Colonic mucosa (tissue), 4 donors: ENCODE data around the gene HECW1. TPM values are rescaled to one million over a fixed set of nuclear protein-coding genes. Genes with fewer than 3 reads are reported as not detected.

ENCODE experiments used
- DNase-seq: peaks from one replicate; pipeline ENCODE4 v3.0.0-alpha.2; 2020
- H3K27ac ChIP-seq: fragments of 200-600 bp; one replicate; pipeline ENCODE4 v1.8.0; 2021
- H3K27me3 ChIP-seq: fragments of 200-600 bp; one replicate; pipeline ENCODE4 v1.8.0; 2021
- H3K36me3 ChIP-seq: fragments of 200-600 bp; one replicate; pipeline ENCODE4 v1.8.0; 2021
- H3K4me1 ChIP-seq: fragments of 200-600 bp; one replicate; pipeline ENCODE4 v1.8.0; 2021; ENCODE audit warnings: mild to moderate bottlenecking
- H3K4me3 ChIP-seq: fragments of 200-600 bp; one replicate; pipeline ENCODE4 v1.8.0; 2021
- H3K9ac ChIP-seq, 2 donors: one replicate each; pipeline ENCODE4 v1.7.0; 2013; ENCODE audit warnings: control low read depth in 2 of 2, low read depth in 2 of 2, low read length in 2 of 2
- H3K9me3 ChIP-seq: fragments of 200-600 bp; one replicate; pipeline ENCODE4 v1.8.0; 2021
- CTCF ChIP-seq: fragments of 200-600 bp; IDR thresholded peaks from one replicate; pipeline ENCODE4 v1.8.0; 2022; ENCODE audit warnings: antibody characterized with exemption, mild to moderate bottlenecking
- intact Hi-C: fragments of 100-400 bp; cut with DNase I; formaldehyde crosslinking; loops from one replicate; pipeline ENCODE4 v1.14.1; 2022
- total RNA-seq, 2 donors: library from RNA; stranded (reverse); fragmentation: NEBNext Ultra II Directional in 1 of 2; extraction: Animal tissue kit (Norgen Biotek cat#: 25700) in 1 of 2; gene quantifications; one replicate each; pipeline ENCODE4 v1.2.1, GENCODE V29; 2021
- donor health status: healthy.
- donor health status: DM: no; HTN: no; CAD: no.
- donor health status: DM: no; HTN: no; CAD: no.

Gene HECW1
- total RNA-seq, 2 donors from 2014 or later: 0.35 to 0.40 TPM

GRCh38 chr7:43175570-43176200, 63.2 kb downstream of the HECW1 start:
- H3K9ac ChIP-seq: no peak overlapping the region
- H3K36me3 ChIP-seq: no peaks in the 10 kb centered on the region
- no peaks in the 10 kb centered on the region for H3K4me1 ChIP-seq
- no peak overlapping the region for H3K27ac ChIP-seq
- no peak overlapping the region for H3K4me3 ChIP-seq
- H3K9me3 ChIP-seq: no peaks in the 10 kb centered on the region
- no peak for DNase-seq
- H3K27me3 ChIP-seq: no peaks in the 10 kb centered on the region
- intact Hi-C loops: no loop called here
- no peak for TF ChIP-seq CTCF

GRCh38 chr7:43179393-43179792, 66.9 kb downstream of the HECW1 start:
- H3K27ac ChIP-seq: no peak overlapping the region
- no peaks in the 10 kb centered on the region for H3K4me1 ChIP-seq
- TF ChIP-seq CTCF: no peak
- no peak overlapping the region for H3K4me3 ChIP-seq
- no peak for DNase-seq
- no peaks in the 10 kb centered on the region for H3K27me3 ChIP-seq
- no peaks in the 10 kb centered on the region for H3K36me3 ChIP-seq
- intact Hi-C loops: no loop called here
- H3K9ac ChIP-seq: no peak overlapping the region
- H3K9me3 ChIP-seq: no peaks in the 10 kb centered on the region

GRCh38 chr7:43192806-43193460, 80.5 kb downstream of the HECW1 start:
- Histone ChIP-seq H3K9ac (no peak overlapping the region), H3K4me3 (no peak overlapping the region), H3K27ac (no peak overlapping the region), H3K4me1 (no peaks in the 10 kb centered on the region), H3K36me3 (no peaks in the 10 kb centered on the region), H3K9me3 (no peaks in the 10 kb centered on the region), H3K27me3 (no peaks in the 10 kb centered on the region)
- TF ChIP-seq CTCF: no peak
- intact Hi-C loops: no loop called here
- DNase-seq: no peak

GRCh38 chr7:43193893-43194292, 81.4 kb downstream of the HECW1 start:
- Histone ChIP-seq H3K27me3 (no peaks in the 10 kb centered on the region), H3K27ac (no peak overlapping the region), H3K9me3 (no peaks in the 10 kb centered on the region), H3K4me3 (no peak overlapping the region), H3K4me1 (no peaks in the 10 kb centered on the region), H3K9ac (no peak overlapping the region), H3K36me3 (no peaks in the 10 kb centered on the region)
- DNase-seq: no peak
- intact Hi-C loops: no loop called here
- TF ChIP-seq CTCF: no peak

GRCh38 chr7:43195256-43195655, 82.8 kb downstream of the HECW1 start:
- Histone ChIP-seq H3K9ac (no peak overlapping the region), H3K9me3 (no peaks in the 10 kb centered on the region), H3K4me3 (no peak overlapping the region), H3K27me3 (no peaks in the 10 kb centered on the region), H3K4me1 (no peaks in the 10 kb centered on the region), H3K27ac (no peak overlapping the region), H3K36me3 (no peaks in the 10 kb centered on the region)
- no peak for DNase-seq
- TF ChIP-seq CTCF: no peak
- intact Hi-C loops: no loop called here
